ENCODE results near the gene EPHB1.
A peak's percentile ranks its signal among the peaks of the same experiment; 100 is the strongest.

Gene EPHB1

DNA sequence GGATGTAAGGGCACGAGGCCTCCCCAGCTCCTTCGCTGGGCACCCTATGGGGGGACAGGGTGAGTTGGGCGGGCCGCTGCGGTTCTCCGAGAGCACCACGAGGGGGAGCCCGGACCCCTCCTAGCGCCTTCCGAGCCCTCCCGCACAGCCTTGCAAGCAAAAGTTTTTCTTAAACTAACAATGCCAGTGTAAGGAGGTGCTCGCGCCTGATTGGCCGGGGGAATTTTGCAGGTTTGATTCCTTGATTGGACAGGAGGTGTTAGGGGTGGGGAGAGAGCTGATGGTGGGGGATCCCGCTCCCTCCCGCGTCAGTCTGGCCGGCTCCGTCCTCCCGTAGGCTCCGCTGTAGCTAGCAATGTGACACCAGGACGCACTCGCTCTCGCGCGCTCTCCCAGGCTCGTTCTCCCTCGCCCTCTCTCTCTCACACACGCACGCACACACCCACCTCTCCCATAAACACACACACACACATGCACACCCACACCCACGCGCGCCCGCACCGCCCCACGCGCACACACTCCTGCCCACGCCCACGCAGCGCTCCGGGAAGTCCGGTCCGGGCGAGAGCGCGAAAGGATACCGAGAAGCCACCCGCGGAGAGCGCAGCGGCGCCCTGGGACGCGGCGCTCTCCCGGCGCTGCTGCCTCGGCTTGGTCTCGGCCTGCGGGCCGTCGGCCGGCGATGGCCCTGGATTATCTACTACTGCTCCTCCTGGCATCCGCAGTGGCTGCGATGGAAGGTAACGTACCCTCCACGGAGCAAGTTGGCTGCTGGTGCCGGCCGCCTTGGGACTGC lies at the start of gene EPHB1:
Gene EPHB1 (plus strand): TSS at position 311 of the 796 bp plus-strand sequence.
- peak; percentile 99 for DNase-seq (ENCODE audit: low read depth, low spot score)

DNA sequence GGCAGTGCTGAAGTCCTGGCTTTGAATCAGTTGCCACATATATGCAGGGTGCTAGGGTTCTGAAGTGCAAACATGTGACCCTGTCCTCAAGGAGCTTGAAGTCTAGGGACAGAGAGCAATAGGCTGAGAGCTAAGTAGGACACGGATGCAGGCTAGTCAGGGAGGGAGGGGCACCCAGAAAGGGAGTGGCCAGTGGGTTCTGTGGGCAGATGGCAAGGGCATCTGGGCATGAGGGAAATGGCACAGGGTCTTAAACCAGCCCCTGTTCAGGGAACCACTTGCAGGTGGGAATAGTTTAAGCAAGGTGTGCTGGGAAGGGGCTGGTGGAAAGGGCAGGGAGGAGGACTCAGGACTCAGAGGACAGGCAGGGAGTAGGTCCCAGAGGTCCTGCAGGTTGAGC lies 46.4 kb upstream of the EPHB1 start:
- no peak for DNase-seq (ENCODE audit: low read depth, low spot score)

DNA sequence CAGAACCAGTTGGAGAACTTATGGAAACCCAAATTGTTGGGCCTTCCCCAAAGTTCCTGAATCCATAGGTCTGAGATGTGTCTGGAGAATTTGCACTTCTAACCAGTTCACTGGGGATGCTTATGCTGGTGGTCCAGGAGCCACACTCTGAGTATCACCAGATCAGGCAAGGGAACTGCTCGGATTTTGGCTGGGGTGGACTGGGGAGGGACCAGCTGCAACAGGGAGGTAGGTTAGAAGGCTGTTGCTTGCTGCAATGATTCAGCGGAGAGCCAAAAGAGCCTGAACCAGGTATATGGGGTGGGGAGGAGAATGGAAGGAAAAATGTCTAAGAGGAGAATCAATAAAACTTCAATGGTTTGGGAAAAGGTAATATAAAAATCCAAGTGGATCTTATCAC lies 45.9 kb upstream of the EPHB1 start:
- no peak for DNase-seq (ENCODE audit: low read depth, low spot score)

DNA sequence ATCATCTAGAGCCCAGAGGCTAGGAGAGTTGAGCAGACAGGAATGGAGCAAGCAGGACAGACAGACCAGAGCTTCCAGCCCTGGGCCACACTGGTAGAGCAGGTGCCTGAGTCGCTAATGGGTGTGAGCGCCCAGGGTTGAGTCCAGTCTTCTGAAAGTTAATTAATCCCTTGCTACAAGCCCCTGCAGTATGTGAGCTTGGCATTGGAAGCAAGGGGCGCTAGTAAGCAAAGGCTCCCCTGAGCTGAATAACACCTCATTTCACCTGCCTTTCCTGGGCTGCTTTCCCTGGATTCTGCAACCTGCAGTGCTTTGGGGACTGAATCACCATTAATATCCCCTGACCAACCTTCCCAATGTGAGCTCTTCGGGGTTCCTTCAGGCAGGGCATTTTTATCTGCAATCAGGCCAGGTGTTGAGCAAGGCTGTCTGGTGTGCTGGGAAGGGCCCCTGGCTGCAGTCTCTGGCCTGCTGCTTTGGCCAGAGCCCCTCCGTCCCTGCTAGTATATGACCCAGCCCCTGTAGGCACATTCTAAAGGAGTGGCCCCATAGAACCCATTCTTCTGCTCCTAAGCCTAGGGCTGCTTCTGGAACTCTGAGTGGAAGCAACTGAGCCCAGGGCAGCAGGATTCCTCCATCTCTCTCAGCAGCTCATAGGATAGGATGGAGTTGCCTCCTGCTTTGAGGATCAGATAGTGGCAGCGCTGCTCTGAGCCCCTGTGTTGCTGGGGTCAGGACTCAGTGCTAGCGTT lies 45.1 kb upstream of the EPHB1 start:
- DNase-seq (ENCODE audit: low read depth, low spot score) = peak; percentile 11

DNA sequence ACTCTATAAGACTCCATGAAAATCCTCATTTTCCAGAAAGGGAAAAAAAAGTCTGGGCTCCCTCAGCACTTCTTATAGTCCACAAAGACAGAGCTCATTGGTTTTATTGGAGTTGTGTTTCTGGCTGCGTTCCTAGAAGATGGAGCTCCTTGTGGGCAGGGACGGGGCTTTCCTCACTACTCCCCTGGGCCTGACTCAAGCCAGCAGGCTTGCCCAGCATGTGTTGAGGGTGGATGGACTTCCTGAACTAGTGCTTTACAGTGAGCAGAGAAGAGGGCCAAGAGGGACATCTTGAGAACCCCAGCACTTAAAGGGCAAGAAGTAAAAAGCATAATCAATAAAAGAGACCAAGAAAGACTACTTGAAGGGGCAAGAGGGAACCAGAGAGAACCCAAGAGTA lies 43.2 kb upstream of the EPHB1 start:
- no peak for DNase-seq (ENCODE audit: low read depth, low spot score)

DNA sequence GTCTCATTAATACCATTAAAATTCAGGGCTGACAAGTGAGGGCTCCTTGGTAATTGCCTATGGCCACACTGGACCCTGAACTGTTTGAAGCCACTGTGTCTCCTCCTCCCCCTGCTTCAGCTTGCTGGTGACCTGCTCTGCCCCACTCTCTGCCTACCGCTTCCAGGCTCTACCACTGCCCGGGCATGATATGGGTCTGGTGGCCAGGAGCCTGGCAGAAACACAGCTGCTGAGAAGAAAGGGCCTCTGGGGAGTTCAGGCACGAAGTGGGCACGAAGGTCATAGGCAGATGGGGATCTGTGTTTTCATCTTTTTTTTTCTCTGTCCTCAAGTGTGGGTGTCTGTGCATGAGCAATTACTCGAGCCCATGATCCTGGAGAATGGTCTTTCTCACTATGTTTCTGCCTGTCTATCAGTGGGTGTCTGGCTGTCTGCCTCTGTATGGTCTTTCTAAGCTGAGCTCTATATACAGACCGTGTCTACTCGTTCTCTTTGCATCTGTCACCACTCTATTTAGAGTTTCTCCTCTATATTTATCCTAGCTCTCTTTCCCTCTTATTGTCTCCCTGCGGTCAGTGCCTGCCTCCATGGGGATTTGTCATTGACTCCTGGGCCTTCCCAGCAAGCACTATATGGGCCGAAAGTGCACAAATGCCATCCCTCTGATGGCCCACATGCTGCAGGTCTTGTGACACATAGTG lies 42.1 kb upstream of the EPHB1 start:
- no peak for DNase-seq (ENCODE audit: low read depth, low spot score)

DNA sequence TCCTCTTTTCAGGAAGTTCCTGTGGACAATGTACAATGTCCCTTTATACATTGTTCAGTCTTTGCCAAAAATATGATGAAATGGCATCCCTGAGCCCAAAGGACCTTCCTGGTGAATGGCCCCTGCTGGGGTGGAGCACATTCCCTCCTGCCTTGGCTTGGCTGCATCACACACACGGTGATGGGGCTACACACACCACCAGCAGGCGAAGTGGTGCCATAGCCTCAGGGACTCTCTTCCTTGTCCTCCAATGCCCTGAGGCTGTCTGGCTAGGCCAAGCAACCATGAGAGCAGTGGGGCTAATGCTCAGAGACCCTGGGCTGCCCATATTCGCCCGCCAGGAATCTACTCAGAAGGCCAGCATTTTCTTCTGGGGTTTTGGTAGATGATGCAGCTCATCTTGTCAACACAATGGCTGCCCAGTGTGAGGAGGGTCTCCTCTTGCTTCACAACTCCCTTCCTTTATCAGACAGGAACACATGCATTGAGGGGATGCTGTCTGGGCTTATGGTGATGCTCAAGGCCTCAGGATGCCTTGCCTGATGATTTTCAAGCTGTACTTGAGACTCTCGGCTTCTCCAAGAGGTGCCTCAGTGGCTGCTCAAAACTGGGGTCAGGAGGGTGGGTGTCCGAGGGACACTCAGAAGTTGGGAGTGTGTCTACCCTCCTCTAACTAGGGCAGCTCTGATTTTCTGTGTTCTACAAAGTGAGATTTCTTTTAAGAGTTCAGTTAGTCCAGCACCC lies 40.9 kb upstream of the EPHB1 start:
- no peak for DNase-seq (ENCODE audit: low read depth, low spot score)

DNA sequence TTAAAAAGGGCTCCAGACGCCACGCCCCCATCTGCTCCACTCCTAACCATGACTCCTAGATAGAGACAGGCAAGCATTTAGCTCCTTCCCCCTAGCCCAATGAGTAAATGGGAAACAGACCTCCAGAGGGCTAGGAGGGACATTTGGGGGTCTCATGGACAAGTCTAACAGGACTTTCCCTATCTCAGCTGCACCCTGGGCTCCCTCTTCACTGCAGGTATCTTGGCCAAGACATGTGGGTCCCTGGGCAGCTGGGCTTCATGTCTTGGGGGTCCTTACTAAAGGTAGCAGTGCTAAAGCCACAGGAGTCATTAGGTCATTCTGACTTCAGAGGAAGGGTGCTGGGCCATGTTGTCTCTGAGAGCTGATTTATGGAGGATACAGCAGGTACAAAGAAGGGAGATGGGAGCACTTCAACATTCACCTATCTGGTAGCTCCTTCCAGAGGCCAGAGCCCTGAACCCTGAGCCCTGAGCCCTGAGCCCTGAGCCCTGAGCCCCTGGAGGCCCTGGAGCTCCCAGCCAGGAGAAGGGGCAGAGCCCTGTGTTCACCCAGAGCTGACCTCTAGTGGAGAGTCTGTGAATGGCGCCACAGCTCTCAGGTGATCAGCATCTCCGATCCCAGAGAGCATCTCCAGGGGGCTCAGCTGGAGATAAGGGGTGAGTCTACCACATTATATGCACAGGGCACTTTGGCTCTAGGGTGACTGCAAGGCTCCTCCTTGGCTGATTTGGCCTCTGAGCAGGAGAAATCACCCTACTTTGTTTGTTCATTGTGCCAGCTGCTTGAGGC lies 40.1 kb upstream of the EPHB1 start:
- DNase-seq (ENCODE audit: low read depth, low spot score) = peak; percentile 73

DNA sequence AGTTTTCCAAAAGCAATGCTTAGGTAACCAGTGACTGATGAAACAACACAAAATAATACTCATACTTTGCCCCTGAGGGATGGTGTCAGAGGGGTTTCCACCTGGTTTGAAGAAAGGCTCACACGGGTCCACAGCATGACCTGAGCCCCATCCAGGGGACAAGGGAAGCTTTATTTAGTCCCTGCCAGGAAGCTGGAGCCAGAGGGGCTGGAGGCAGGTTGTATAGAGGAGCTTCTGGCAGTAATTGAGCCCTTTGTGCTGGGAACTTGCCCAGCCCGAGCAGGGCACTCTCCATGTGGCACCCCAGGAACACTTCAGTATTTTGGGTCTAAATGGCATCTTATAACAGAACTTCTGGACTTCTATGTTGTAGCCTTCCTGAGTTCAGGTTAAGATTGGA lies 39.2 kb upstream of the EPHB1 start:
- no peak for DNase-seq (ENCODE audit: low read depth, low spot score)

DNA sequence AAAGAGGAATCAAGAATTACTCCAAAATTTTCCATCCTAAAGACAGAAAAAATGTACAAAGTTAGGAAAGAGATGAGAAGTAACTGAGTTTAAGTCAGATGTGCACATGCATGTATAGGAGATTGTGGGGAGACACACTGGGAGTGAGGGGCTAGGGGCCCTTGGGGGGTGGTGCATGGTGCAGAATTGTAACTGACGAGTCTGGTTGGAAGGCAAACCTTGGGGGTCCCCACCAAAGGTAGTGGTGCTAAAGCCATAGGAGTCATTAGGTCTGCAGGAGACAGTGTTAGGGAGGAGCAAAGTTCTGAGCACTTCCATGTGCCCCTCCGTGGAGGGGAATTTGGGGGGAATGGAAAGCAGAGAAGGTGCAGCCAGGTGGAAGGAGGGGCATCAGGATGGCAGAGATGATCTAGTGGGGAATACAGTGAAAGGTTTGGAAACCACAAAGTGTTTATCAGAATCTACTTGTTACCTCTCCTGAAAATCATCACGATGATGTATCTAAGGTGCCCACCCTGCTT lies 37.5 kb upstream of the EPHB1 start:
- no peak for DNase-seq (ENCODE audit: low read depth, low spot score)

DNA sequence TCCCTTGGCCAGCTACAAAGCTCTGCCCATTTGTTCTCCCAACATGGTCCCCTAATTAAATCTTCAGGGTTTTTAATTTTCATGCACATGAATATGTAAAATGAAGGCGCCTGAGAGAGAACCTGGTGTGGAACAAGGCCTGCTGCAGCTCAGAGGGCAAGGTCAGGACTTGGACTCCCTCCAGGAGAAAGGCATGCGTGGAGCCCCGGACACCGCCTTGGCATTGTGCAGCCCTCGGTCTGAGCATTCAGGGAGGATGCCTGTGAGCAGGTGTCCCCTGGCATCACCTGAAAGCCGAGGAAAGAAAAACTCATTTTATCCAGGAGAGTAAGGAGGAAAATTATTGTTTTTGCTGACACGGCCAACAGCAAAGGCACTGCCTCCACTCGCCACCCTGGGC lies 33.8 kb upstream of the EPHB1 start:
- no peak for DNase-seq (ENCODE audit: low read depth, low spot score)

DNA sequence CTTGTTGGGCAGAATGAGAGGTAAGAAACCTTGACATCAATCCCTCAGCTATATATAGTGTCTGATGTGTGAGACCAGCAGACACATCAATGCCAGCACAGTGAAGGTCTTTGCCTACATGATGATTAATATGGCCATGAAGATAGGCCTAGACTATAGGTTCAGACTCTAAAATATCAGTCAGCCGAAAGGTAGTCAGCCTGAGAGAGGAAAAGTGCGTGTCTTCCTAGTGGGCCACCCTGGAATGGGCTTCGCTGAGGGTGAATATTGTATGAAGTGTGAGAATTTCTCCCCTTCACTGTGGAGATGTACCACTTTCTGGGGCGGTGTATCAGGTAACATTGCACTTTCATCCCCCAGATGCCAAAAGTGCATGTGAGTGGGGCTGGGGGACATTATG lies 33.0 kb upstream of the EPHB1 start:
- no peak for DNase-seq (ENCODE audit: low read depth, low spot score)

DNA sequence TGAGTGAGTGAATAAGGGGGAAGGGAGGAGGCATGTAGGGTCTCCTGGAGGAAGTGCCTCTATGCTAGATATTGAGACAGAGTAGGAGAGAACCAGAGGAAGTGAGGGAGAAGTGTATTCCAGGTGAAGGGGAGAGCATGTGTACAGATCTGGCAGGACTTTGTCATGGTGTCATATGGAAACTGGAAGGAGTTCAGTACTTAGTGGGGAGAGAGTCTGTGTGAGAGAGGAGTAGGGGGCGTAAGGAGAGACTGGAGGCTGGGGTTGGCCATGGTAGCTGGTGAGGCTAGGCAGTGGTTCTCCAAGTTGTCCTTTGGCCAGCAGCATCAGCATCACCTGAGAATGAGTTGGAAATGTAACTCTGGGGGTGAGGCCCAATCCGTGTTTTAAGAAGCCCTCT lies 29.6 kb upstream of the EPHB1 start:
- no peak for DNase-seq (ENCODE audit: low read depth, low spot score)

DNA sequence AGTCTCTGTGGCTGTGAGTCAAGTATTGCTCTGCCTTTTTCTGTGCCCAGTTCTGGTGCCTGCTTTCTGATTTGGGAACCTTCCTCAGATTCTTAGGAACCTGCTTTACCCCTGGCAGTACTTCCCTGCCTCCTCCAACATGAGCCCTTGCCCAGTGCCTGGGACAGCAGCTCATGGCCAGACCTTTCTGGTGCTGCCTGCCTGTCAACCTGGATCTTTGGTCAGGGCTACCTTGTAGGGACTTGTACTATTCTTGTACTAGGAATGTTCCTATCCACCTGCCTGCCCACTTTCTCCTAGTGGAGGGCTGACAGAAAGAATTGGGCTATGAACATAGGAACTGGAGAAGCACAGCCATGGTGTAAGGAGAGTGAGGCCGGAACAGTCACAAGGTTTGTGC lies 28.8 kb upstream of the EPHB1 start:
- DNase-seq (ENCODE audit: low read depth, low spot score) = no peak

DNA sequence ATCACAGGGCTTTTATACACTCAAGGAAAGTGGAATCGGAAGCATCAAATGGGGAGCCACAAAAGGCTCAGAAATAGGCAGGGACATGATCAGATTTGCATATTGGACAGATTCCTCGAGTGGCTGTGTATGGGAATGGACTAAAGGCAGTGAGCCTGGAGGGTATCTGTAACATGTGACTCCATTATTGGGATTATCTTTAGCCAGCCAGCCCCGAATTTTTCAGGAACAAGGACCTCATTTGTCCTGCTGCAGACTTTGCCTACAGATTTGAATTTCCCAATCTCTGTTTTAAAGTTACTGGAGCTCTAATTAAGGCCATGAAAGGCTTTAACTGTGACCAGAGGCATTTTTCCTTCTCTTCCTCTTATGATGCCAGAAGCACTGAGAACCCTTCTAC lies 26.9 kb upstream of the EPHB1 start:
- no peak for DNase-seq (ENCODE audit: low read depth, low spot score)

DNA sequence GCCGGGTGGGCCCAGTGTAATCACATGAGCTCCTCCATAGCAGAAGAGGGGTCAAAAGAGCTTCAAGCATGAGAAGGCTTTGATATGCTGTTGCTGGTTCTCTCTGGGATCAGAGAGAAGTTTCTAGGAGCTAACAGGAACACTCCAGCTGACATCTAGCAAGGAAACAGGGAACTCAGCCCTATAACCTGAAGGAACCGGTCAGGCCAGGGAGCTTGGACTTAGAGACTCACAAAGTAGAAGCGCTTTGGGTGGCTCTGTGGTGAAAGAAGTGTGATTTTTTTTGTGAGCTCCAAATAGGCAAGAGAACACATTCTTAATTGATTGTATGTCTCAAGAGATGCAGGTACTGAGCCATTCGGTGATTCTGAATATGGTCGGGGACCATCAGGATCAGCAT lies 26.2 kb upstream of the EPHB1 start:
- no peak for DNase-seq (ENCODE audit: low read depth, low spot score)

DNA sequence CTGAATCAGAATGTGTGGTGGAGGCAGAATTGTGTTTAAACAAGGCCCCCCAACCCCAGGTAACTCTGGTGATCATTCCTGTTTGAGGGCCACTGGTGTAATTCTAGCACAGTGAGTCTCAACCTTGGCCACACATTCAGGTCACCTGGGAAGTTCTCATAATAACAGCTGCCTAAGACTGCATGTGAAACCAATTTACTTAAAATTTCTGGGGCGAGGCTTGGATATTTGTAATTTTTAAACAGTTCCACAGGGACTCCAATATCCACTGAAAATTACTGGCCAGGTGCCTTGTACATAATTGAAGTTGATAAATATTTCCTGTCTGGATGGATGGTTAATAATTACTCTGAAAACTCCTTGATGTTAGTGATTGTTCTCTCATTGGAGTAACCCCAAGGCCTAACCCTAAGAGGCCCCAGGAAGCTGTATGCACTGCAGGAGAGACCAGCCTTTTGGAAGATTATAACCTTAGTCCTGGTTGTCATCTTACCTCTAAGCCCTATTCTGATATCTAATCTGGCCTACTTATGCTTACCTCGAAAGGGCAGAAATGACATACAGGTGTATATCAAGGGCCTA lies 25.7 kb upstream of the EPHB1 start:
- DNase-seq (ENCODE audit: low read depth, low spot score) = no peak

DNA sequence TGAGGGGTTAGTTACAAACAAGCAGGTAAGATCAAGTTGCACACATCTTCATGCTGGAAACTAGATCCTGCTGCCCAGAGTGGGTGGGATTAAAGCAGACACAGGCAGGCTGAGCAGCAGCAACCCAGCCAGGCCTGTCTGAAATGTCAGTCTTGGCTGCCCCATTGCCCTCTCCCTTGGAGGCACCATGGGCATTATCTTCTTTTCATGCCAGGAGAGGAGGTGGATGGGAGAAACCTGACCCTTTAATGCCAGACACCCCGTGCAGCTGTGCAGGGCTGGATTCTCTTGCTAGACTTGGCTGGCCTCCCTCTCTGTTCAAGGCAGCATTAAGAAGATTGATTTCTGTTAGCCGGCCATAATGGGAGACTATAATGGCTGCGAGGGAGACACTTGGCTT lies 23.0 kb upstream of the EPHB1 start:
- no peak for DNase-seq (ENCODE audit: low read depth, low spot score)

DNA sequence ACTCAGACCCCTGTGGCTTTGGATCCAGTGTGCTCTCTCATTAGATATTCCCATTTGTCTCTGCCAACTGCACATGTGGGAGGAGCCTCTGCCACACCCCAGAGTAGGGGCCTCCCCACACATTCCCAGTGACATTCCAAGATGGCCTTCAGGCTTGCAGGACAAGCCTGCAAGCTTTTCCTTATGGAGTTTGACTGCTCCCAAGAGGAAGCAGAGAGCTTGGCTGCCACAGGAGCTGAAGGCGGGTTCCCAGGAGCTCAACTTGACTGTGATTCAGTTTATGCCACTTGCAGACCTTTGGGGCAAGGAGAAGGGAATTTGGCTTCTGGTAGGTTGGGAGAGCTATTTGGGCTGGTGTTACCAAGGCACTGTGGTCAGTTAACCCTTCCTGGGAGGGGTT lies 22.5 kb upstream of the EPHB1 start:
- DNase-seq (ENCODE audit: low read depth, low spot score) = peak; percentile 10

DNA sequence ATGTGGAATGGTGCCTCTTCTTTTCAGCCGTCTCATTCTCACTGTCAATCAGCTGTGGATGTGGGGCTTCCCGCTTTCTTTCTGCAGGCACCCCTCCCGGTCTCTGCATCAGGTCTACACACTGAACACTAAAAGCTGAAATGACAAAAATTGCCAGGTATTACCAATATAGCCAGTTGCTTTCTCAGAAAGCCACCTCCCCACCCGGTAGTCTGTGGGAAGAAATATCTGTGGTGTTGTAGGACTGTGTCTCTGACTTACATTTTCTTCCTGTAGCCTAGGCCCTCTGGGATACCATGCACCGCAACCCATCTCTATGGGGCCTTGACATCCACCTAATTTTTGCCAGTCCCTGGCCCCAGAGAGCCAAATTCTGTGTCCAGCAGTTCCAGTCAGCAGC lies 19.2 kb upstream of the EPHB1 start:
- no peak for DNase-seq (ENCODE audit: low read depth, low spot score)

DNA sequence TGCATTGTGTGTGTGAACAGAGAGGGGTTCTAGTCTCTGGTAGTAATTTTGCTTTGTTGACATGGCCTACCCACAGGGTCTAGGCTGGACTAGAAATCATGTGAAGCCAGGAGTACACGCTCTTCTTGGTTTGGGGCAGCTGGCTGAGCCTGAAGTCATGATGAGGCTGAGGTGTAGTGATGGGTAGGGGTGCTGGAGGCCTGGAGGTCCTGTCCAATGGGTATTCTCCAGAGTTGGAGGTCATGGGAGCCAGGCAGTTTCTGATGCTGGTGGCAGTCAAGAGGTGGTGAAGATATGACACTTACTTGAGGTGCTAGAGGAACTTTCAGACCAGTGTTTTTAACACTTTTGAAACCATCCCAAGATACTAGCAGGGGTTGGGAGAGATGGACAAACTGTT lies 18.5 kb upstream of the EPHB1 start:
- DNase-seq (ENCODE audit: low read depth, low spot score) = no peak
